Measurements from ENCODE around the gene INPP5A.

INPP5A gene

GRCh38 chr10:132733926-132734325 is 196.3 kb downstream of the INPP5A start:
- no peak for DNase-seq (ENCODE audit: low spot score)
- peaks cover 0 to 20% of the 10 kb centered on the region in 2 donors for H3K4me1 ChIP-seq (ENCODE audit: control insufficient read depth in 2 of 2, insufficient read depth in 1 of 2, low read depth in 1 of 2, low read length in 2 of 2)
- no peak overlapping the region for H4K91ac ChIP-seq (ENCODE audit: low read depth, low read length, poor library complexity)
- H2AK5ac ChIP-seq (ENCODE audit: low read depth, low read length), result no peak overlapping the region
- H3K23ac ChIP-seq (ENCODE audit: low read depth, low read length, poor library complexity), result no peak overlapping the region
- no peak overlapping the region for H3K27ac ChIP-seq (replicated peaks; ENCODE audit: low read length)
- H2BK120ac ChIP-seq (ENCODE audit: low read depth, low read length), result no peak overlapping the region
- H2BK15ac ChIP-seq (ENCODE audit: low read length), result no peak overlapping the region
- no peak overlapping the region for H3K4ac ChIP-seq (ENCODE audit: low read length)
- H3K36me3 ChIP-seq (replicated peaks in 1 of 2; ENCODE audit: control insufficient read depth in 2 of 2, insufficient read depth in 2 of 2, low read length in 2 of 2), result no peaks in the 10 kb centered on the region
- H2BK12ac ChIP-seq (ENCODE audit: low read length), result no peak overlapping the region
- H3K9me3 ChIP-seq (replicated peaks in 1 of 2; ENCODE audit: control insufficient read depth in 2 of 2, insufficient read depth in 1 of 2, low read depth in 1 of 2, low read length in 2 of 2), result no peaks in the 10 kb centered on the region
- peaks cover 2% of the 10 kb centered on the region for H3K79me1 ChIP-seq (ENCODE audit: low read depth, low read length)
- H3K4me3 ChIP-seq (ENCODE audit: low read length in 2 of 2), result no peak overlapping the region
- no peak overlapping the region for H3K18ac ChIP-seq (ENCODE audit: low read length)
- no peak overlapping the region for H3K9ac ChIP-seq (ENCODE audit: low read depth, low read length, poor library complexity)
- no peak overlapping the region for H3K4me2 ChIP-seq (ENCODE audit: insufficient read depth, low read length, poor library complexity, severe bottlenecking)
- no peak overlapping the region for H3K14ac ChIP-seq (ENCODE audit: low read length)
- no CpG with 5 or more reads among the region's 19 CpGs for WGBS, 2 donors (ENCODE audit: extremely low coverage in 2 of 2, insufficient read length in 2 of 2, insufficient replicate concordance in 1 of 2)
- peaks cover 0 to 3% (median 0%) of the 10 kb centered on the region in 3 experiments for H3K27me3 ChIP-seq (ENCODE audit: control insufficient read depth in 3 of 3, insufficient read depth in 3 of 3, low read depth in 1 of 3, low read length in 3 of 3)
- H4K8ac ChIP-seq (ENCODE audit: low read depth, low read length), result no peak overlapping the region
- no peak overlapping the region for H2BK5ac ChIP-seq (ENCODE audit: low read length)
- no peak overlapping the region for H2AFZ ChIP-seq (ENCODE audit: low read length)

DNA sequence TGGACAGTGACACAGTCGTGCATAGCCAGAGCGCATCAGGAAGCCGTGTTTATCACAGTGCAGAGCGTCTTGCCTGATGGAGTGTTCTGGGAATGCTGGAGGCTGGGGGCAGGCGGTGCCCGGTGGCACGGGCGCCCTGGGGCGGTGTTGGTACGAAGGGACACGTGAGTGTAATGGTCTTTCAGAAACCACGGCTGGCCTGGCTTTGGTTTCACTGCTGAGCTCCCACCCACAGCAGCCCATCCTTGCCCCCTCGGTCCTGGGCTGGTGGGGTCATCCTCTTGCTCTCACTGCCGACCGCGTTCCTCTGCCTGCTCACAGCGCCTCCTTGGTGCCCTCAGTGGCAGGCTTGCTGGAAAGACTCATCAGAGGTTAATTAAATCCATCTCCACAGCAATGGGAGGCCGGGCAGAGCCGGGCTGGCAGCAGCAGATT is 197.8 kb downstream of the INPP5A start:
- Histone ChIP-seq H3K27ac (replicated peaks; ENCODE audit: low read length) (no peak overlapping the region), H4K8ac (ENCODE audit: low read depth, low read length) (no peak overlapping the region), H2AK5ac (ENCODE audit: low read depth, low read length) (peak overlapping the region; percentile 15), H2BK12ac (ENCODE audit: low read length) (no peak overlapping the region), H2BK5ac (ENCODE audit: low read length) (no peak overlapping the region), H2BK120ac (ENCODE audit: low read depth, low read length) (no peak overlapping the region), H3K4ac (ENCODE audit: low read length) (no peak overlapping the region), H3K27me3 (ENCODE audit: control insufficient read depth in 3 of 3, insufficient read depth in 3 of 3, low read depth in 1 of 3, low read length in 3 of 3) (peaks cover 0 to 8% (median 0%) of the 10 kb centered on the region in 3 experiments), H3K9ac (ENCODE audit: low read depth, low read length, poor library complexity) (peak overlapping the region; percentile 15), H3K4me2 (ENCODE audit: insufficient read depth, low read length, poor library complexity, severe bottlenecking) (no peak overlapping the region), H3K79me1 (ENCODE audit: low read depth, low read length) (no peaks in the 10 kb centered on the region), H3K4me3 (ENCODE audit: low read length in 2 of 2) (no peak overlapping the region), H2BK15ac (ENCODE audit: low read length) (no peak overlapping the region), H3K14ac (ENCODE audit: low read length) (no peak overlapping the region), H3K9me3 (replicated peaks in 1 of 2; ENCODE audit: control insufficient read depth in 2 of 2, insufficient read depth in 1 of 2, low read depth in 1 of 2, low read length in 2 of 2) (peaks cover 0 to 10% of the 10 kb centered on the region in 2 donors), H3K36me3 (replicated peaks in 1 of 2; ENCODE audit: control insufficient read depth in 2 of 2, insufficient read depth in 2 of 2, low read length in 2 of 2) (no peaks in the 10 kb centered on the region), H4K91ac (ENCODE audit: low read depth, low read length, poor library complexity) (no peak overlapping the region), H3K4me1 (ENCODE audit: control insufficient read depth in 2 of 2, insufficient read depth in 1 of 2, low read depth in 1 of 2, low read length in 2 of 2) (peaks cover 0 to 20% of the 10 kb centered on the region in 2 donors), H3K18ac (ENCODE audit: low read length) (peak overlapping the region; percentile 44), H2AFZ (ENCODE audit: low read length) (no peak overlapping the region), H3K23ac (ENCODE audit: low read depth, low read length, poor library complexity) (peak overlapping the region; percentile 28)
- DNase-seq (ENCODE audit: low spot score), result no peak
- no CpG with 5 or more reads among the region's 19 CpGs for WGBS, 2 donors (ENCODE audit: extremely low coverage in 2 of 2, insufficient read length in 2 of 2, insufficient replicate concordance in 1 of 2)

DNA sequence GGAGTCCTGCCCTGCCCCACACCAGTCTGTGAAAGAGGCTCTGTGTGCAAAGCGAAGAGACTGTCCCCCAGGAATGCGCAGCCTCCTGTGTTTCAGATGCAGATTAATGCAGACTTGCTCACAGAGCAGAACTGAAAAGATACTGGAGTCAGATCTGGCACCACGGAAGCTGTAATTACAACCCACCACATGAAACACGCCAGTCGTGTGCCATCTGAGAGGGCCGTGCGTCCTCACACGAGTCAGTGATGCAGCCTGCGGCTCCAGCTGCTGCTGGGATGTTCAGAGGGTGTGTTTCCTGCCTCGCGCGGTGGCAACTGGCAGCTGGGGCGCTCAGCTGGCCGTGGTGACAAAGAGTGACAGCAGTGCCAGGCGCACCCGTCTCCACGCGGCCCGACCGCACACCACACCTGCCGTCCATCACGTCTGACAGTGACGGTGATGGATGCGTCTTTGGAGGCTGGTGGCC is 198.4 kb downstream of the INPP5A start:
- Histone ChIP-seq H3K9me3 (replicated peaks in 1 of 2; ENCODE audit: control insufficient read depth in 2 of 2, insufficient read depth in 1 of 2, low read depth in 1 of 2, low read length in 2 of 2) (peaks cover 0 to 14% of the 10 kb centered on the region in 2 donors), H2BK5ac (ENCODE audit: low read length) (no peak overlapping the region), H3K4me2 (ENCODE audit: insufficient read depth, low read length, poor library complexity, severe bottlenecking) (no peak overlapping the region), H4K8ac (ENCODE audit: low read depth, low read length) (no peak overlapping the region), H3K4me3 (ENCODE audit: low read length in 2 of 2) (no peak overlapping the region), H3K14ac (ENCODE audit: low read length) (peak overlapping the region; percentile 97), H2AFZ (ENCODE audit: low read length) (no peak overlapping the region), H4K91ac (ENCODE audit: low read depth, low read length, poor library complexity) (no peak overlapping the region), H2BK15ac (ENCODE audit: low read length) (no peak overlapping the region), H2BK120ac (ENCODE audit: low read depth, low read length) (no peak overlapping the region), H3K18ac (ENCODE audit: low read length) (no peak overlapping the region), H3K4ac (ENCODE audit: low read length) (peak overlapping the region; percentile 48), H3K23ac (ENCODE audit: low read depth, low read length, poor library complexity) (no peak overlapping the region), H3K4me1 (ENCODE audit: control insufficient read depth in 2 of 2, insufficient read depth in 1 of 2, low read depth in 1 of 2, low read length in 2 of 2) (peaks cover 0 to 20% of the 10 kb centered on the region in 2 donors), H3K27me3 (ENCODE audit: control insufficient read depth in 3 of 3, insufficient read depth in 3 of 3, low read depth in 1 of 3, low read length in 3 of 3) (peaks cover 0 to 11% (median 0%) of the 10 kb centered on the region in 3 experiments), H3K9ac (ENCODE audit: low read depth, low read length, poor library complexity) (peak overlapping the region; percentile 12), H3K27ac (replicated peaks; ENCODE audit: low read length) (no peak overlapping the region), H2BK12ac (ENCODE audit: low read length) (no peak overlapping the region), H2AK5ac (ENCODE audit: low read depth, low read length) (peak overlapping the region; percentile 57), H3K79me1 (ENCODE audit: low read depth, low read length) (no peaks in the 10 kb centered on the region), H3K36me3 (replicated peaks in 1 of 2; ENCODE audit: control insufficient read depth in 2 of 2, insufficient read depth in 2 of 2, low read length in 2 of 2) (no peaks in the 10 kb centered on the region)
- no peak for DNase-seq (ENCODE audit: low spot score)
- WGBS, 2 donors (ENCODE audit: extremely low coverage in 2 of 2, insufficient read length in 2 of 2, insufficient replicate concordance in 1 of 2), result no CpG with 5 or more reads among the region's 24 CpGs

- Histone ChIP-seq H3K4me2 (ENCODE audit: insufficient read depth, low read length, poor library complexity, severe bottlenecking) (no peak overlapping the region), H3K23ac (ENCODE audit: low read depth, low read length, poor library complexity) (peak overlapping the region; percentile 16), H3K36me3 (replicated peaks in 1 of 2; ENCODE audit: control insufficient read depth in 2 of 2, insufficient read depth in 2 of 2, low read length in 2 of 2) (peaks cover 0 to 3% of the 10 kb centered on the region in 2 donors), H3K9me3 (replicated peaks in 1 of 2; ENCODE audit: control insufficient read depth in 2 of 2, insufficient read depth in 1 of 2, low read depth in 1 of 2, low read length in 2 of 2) (peaks cover 2 to 16% of the 10 kb centered on the region in 2 donors), H3K18ac (ENCODE audit: low read length) (no peak overlapping the region), H4K8ac (ENCODE audit: low read depth, low read length) (no peak overlapping the region), H3K4me1 (ENCODE audit: control insufficient read depth in 2 of 2, insufficient read depth in 1 of 2, low read depth in 1 of 2, low read length in 2 of 2) (peaks cover 3 to 30% of the 10 kb centered on the region in 2 donors), H3K79me1 (ENCODE audit: low read depth, low read length) (no peaks in the 10 kb centered on the region), H2AK5ac (ENCODE audit: low read depth, low read length) (no peak overlapping the region), H2BK5ac (ENCODE audit: low read length) (no peak overlapping the region), H3K4ac (ENCODE audit: low read length) (no peak overlapping the region), H3K4me3 (ENCODE audit: low read length in 2 of 2) (no peak overlapping the region), H3K27ac (replicated peaks; ENCODE audit: low read length) (no peak overlapping the region), H3K27me3 (ENCODE audit: control insufficient read depth in 3 of 3, insufficient read depth in 3 of 3, low read depth in 1 of 3, low read length in 3 of 3) (peaks cover 0 to 25% (median 0%) of the 10 kb centered on the region in 3 experiments), H4K91ac (ENCODE audit: low read depth, low read length, poor library complexity) (no peak overlapping the region), H2BK12ac (ENCODE audit: low read length) (no peak overlapping the region), H2AFZ (ENCODE audit: low read length) (no peak overlapping the region), H3K9ac (ENCODE audit: low read depth, low read length, poor library complexity) (no peak overlapping the region), H2BK15ac (ENCODE audit: low read length) (no peak overlapping the region), H3K14ac (ENCODE audit: low read length) (peak overlapping the region; percentile 90), H2BK120ac (ENCODE audit: low read depth, low read length) (no peak overlapping the region)
- DNase-seq (ENCODE audit: low spot score), result no peak
- WGBS, 2 donors (ENCODE audit: extremely low coverage in 2 of 2, insufficient read length in 2 of 2, insufficient replicate concordance in 1 of 2), result no CpG with 5 or more reads among the region's 16 CpGs
Observed at GRCh38 chr10:132737390-132738048, 199.9 kb downstream of the INPP5A start.

All from neuronal stem cell (in vitro differentiated cells).